ENCODE measurements around the gene VRTN. TPM values are rescaled to one million over a fixed set of nuclear protein-coding genes. Genes with fewer than 3 reads are reported as not detected.

VRTN gene
- total RNA-seq, 1 experiment from 2014 or later = 104 TPM

DNA sequence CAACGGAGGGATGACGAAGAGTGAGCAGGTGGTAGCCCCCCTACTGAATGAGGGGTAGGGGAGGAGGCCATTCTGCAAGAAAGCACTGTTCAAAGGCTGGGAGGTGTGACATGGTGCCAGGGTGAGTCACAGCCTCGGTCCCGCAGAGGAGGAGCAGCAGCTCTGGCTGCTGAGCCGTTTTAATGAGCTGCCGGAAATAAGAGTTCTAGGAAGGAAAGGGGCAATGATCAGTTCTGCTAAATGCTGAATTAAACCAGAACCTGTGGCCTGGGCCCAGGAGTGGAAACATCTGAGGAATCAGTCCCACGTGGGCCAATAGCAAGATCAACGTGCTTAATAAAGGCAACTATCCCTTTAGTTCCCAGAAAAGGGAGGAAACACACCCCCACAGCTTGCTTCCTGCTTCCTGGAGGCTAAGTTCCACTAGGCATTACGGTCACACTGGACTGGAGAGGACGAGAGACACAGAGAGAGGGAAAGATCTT, 49.2 kb upstream of the VRTN start:
- Histone ChIP-seq H3K18ac (ENCODE audit: insufficient read length, low read depth, low read length) (no peak overlapping the region), H3K27ac (ENCODE audit: insufficient read length, low read depth, low read length) (no peak overlapping the region), H2BK20ac (ENCODE audit: low read depth, low read length, poor library complexity, severe bottlenecking) (no peak overlapping the region), H3K9me3 (ENCODE audit: control insufficient read depth, low read depth, low read length) (no peaks in the 10 kb centered on the region), H2BK12ac (ENCODE audit: insufficient read length, low read depth, low read length) (no peak overlapping the region), H2AFZ (ENCODE audit: low read length) (no peak overlapping the region), H2BK5ac (ENCODE audit: insufficient read length, low read length) (no peak overlapping the region), H3K9ac (ENCODE audit: extremely low read depth, insufficient read length, low read length) (no peak overlapping the region), H3K79me1 (ENCODE audit: insufficient read depth, low read depth, low read length, poor library complexity, severe bottlenecking) (peaks cover 3% of the 10 kb centered on the region), H4K5ac (ENCODE audit: insufficient read length, low read depth, low read length) (no peak overlapping the region), H3K56ac (ENCODE audit: insufficient read length, low read depth, low read length) (no peak overlapping the region), H3K23me2 (ENCODE audit: insufficient read length, low read depth, low read length, poor library complexity, severe bottlenecking) (peaks cover 6% of the 10 kb centered on the region), H2BK15ac (ENCODE audit: low read depth, low read length) (no peak overlapping the region), H2AK5ac (ENCODE audit: insufficient read length, low read length) (no peak overlapping the region), H3K4me2 (ENCODE audit: insufficient read depth, insufficient read length, low read length) (no peak overlapping the region), H4K8ac (replicated peaks; ENCODE audit: insufficient read length, low read depth, low read length) (no peak overlapping the region), H3K23ac (ENCODE audit: insufficient read length, low read depth, low read length) (no peak overlapping the region), H3K79me2 (ENCODE audit: insufficient read depth, low read length) (peaks cover 13% of the 10 kb centered on the region; the same call in 1 of the 2 replicates), H3K4me1 (ENCODE audit: insufficient read depth, low read length) (no peaks in the 10 kb centered on the region; the same call in 1 of the 2 replicates), H2BK120ac (ENCODE audit: low read depth, low read length, poor library complexity, severe bottlenecking) (no peak overlapping the region), H3K4ac (ENCODE audit: low read depth, low read length) (no peak overlapping the region), H3K14ac (ENCODE audit: insufficient read depth, low read length) (no peak overlapping the region), H3K27me3 (ENCODE audit: insufficient read depth, low read length) (no peaks in the 10 kb centered on the region; the same call in 1 of the 2 replicates), H4K20me1 (ENCODE audit: control insufficient read depth, insufficient read depth, insufficient read length) (no peaks in the 10 kb centered on the region), H3T11ph (ENCODE audit: low read length) (no peak overlapping the region), H4K91ac (ENCODE audit: insufficient read length, low read depth, low read length) (no peak overlapping the region)
- Mint-ChIP-seq H3K9me3 (no peaks in the 10 kb centered on the region; a peak in 1 of 5 replicates), H3K27ac (peak overlapping the region in 2 of 3 experiments; percentile 16 to 62; a peak in 3 of 7 replicates), H3K4me1 (peaks cover 24 to 27% of the 10 kb centered on the region in 2 experiments), H3K4me3 (no peak overlapping the region), H3K36me3 (ENCODE audit: insufficient read depth in 1 of 3, low read depth in 3 of 3) (peaks cover 21 to 55% (median 51%) of the 10 kb centered on the region in 3 experiments), H3K27me3 (ENCODE audit: low read depth) (no peaks in the 10 kb centered on the region; the same call in 1 of the 2 replicates)
- no peak for DNase-seq
- WGBS (ENCODE audit: extremely low coverage, insufficient read length, low lambda C conversion rate) = no CpG with 5 or more reads among the region's 10 CpGs
- TF ChIP-seq, protein P1, sequence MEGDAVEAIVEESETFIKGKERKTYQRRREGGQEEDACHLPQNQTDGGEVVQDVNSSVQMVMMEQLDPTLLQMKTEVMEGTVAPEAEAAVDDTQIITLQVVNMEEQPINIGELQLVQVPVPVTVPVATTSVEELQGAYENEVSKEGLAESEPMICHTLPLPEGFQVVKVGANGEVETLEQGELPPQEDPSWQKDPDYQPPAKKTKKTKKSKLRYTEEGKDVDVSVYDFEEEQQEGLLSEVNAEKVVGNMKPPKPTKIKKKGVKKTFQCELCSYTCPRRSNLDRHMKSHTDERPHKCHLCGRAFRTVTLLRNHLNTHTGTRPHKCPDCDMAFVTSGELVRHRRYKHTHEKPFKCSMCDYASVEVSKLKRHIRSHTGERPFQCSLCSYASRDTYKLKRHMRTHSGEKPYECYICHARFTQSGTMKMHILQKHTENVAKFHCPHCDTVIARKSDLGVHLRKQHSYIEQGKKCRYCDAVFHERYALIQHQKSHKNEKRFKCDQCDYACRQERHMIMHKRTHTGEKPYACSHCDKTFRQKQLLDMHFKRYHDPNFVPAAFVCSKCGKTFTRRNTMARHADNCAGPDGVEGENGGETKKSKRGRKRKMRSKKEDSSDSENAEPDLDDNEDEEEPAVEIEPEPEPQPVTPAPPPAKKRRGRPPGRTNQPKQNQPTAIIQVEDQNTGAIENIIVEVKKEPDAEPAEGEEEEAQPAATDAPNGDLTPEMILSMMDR (conservative IDR thresholded peaks at IDR 0.05) = no peak
